ENCODE results near the gene AQP1. TPM values are rescaled to one million over a fixed set of nuclear protein-coding genes. Genes with fewer than 3 reads are reported as not detected.

Gene AQP1
- polyA plus RNA-seq, 1 experiment, result 3.9 TPM

DNA sequence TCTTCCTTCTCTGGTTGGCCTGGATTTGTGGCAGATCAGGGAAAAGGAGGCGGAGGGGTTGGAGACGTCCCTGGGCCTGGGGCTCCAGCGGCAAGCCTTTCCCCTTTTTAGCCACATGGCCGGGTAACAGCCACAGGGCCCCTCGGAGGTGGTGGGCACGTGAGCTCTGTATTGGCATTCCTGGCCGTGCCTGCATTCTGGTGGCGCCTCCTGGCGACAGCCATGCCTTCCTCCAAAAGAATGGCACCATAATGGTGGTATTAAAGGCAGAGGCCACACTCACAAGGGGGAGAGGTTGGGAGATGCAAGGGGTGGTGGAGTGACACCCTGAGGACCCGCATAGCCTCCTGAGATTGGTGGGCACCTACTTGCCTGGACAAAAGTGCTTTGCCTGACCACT is 3.0 kb upstream of the AQP1 start:
- Histone ChIP-seq H3K4me3 (ENCODE audit: low read depth, low read length) (no peak overlapping the region), H3K27me3 (ENCODE audit: control insufficient read depth, insufficient read depth, low read length) (no peaks in the 10 kb centered on the region; the same call in 1 of the 2 replicates), H3K36me3 (ENCODE audit: control insufficient read depth, insufficient read depth, low read length) (no peaks in the 10 kb centered on the region)
- POLR2A ChIA-PET, result no interaction called here
- CTCF ChIA-PET, result interaction anchor here (2.1 kb wide), 1 partner anchor 30 kb away, joined by 6 read pairs; no protein-coding TSS in a partner anchor
- no peak for DNase-seq (ENCODE audit: low read depth)
- TF ChIP-seq, protein P1, sequence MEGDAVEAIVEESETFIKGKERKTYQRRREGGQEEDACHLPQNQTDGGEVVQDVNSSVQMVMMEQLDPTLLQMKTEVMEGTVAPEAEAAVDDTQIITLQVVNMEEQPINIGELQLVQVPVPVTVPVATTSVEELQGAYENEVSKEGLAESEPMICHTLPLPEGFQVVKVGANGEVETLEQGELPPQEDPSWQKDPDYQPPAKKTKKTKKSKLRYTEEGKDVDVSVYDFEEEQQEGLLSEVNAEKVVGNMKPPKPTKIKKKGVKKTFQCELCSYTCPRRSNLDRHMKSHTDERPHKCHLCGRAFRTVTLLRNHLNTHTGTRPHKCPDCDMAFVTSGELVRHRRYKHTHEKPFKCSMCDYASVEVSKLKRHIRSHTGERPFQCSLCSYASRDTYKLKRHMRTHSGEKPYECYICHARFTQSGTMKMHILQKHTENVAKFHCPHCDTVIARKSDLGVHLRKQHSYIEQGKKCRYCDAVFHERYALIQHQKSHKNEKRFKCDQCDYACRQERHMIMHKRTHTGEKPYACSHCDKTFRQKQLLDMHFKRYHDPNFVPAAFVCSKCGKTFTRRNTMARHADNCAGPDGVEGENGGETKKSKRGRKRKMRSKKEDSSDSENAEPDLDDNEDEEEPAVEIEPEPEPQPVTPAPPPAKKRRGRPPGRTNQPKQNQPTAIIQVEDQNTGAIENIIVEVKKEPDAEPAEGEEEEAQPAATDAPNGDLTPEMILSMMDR (IDR thresholded peaks at IDR 0.05; ENCODE audit: insufficient read depth, low read depth, low read length), result peak; percentile 13; the same call in 1 of the 2 replicates

DNA sequence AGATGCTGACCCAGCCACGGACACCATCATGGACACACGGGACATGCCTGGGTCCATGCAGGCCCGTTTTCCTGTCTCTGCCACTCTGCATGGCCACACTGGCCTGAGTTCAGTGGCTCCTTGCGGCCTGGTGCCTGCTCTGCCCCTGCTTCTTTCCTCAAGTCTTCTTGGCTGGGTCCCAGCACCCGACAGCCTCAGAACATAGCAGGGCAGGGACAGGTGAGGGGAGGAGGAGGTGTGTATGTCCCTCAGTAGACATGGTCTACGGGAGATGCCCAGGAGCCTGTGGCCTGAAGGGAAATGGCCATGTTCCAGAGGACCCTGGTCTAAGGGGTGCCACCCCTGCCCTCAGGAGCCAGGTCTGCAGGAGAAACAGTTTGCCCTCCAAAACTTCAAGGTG is 2.2 kb upstream of the AQP1 start:
- ChIA-PET POLR2A (interaction anchor here (0.7 kb wide), 1 partner anchor 9 kb away, joined by 12 read pairs; no protein-coding TSS in a partner anchor), CTCF (no interaction called here)
- no peak for DNase-seq (ENCODE audit: low read depth)
- H3K4me3 ChIP-seq (ENCODE audit: low read depth, low read length), result no peak overlapping the region
- TF ChIP-seq, protein P1 (IDR thresholded peaks at IDR 0.05; ENCODE audit: insufficient read depth, low read depth, low read length), result no peak
- H3K27me3 ChIP-seq (ENCODE audit: control insufficient read depth, insufficient read depth, low read length), result no peaks in the 10 kb centered on the region; the same call in 1 of the 2 replicates
- no peaks in the 10 kb centered on the region for H3K36me3 ChIP-seq (ENCODE audit: control insufficient read depth, insufficient read depth, low read length)

DNA sequence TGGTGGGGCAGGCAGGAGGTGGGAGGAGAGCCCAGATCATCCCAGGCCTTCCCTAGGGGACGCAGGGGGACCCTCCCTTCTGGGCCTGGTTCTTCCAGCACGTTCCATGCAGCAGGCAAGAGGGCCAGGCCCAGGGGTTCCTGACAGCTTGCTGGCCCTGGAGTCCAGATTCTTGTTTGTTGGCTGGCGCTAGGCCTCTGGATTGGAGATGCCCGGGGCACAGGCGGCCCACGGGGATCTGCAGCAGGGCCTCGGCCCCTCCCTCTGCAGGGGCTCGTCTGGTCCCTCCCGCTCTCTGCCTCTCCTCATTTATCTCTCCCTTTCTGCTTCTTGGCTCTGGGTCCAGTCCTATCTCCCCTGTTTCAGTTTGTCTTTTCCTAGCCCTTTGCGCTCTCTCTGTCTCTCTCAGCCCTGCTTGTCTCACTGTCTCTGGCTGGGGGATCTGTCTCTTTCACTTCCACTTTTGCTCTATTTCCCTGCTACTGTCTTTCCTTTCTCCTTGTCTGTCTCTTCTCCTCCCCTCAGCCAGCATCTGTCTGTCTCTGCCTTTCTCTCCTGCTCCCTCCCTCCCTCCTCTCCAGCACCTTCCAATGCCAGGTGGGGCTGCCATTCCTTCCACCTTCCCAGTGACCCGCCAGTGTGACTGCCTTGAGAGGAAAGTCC is 1.1 kb upstream of the AQP1 start:
- no peak overlapping the region for H3K4me3 ChIP-seq (ENCODE audit: low read depth, low read length)
- CTCF ChIA-PET, result no interaction called here
- DNase-seq (ENCODE audit: low read depth), result no peak
- TF ChIP-seq, protein P1 (IDR thresholded peaks at IDR 0.05; ENCODE audit: insufficient read depth, low read depth, low read length), result no peak
- H3K36me3 ChIP-seq (ENCODE audit: control insufficient read depth, insufficient read depth, low read length), result no peaks in the 10 kb centered on the region
- H3K27me3 ChIP-seq (ENCODE audit: control insufficient read depth, insufficient read depth, low read length), result no peaks in the 10 kb centered on the region; the same call in 1 of the 2 replicates
- POLR2A ChIA-PET, result no interaction called here

DNA sequence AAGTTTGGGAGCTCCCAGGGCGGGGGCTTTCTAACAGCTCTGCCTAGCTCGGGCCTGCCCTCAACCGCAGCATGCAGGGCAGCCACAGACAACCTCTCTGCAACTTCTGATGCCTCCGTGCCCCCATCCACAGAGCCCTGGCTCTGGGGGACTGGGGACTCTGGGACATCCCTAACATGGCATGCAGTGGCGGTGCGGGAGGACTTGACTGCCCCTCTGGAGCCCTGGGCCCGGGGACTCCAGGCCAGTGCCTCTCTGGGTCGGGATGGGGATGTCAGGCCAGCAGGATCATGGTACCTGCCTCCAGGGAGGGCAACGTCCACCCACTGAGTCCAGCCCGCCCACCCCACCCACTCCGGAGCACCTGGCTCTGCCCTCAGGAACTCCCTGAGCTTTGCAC is 520 bp upstream of the AQP1 start:
- CTCF ChIA-PET, result no interaction called here

DNA sequence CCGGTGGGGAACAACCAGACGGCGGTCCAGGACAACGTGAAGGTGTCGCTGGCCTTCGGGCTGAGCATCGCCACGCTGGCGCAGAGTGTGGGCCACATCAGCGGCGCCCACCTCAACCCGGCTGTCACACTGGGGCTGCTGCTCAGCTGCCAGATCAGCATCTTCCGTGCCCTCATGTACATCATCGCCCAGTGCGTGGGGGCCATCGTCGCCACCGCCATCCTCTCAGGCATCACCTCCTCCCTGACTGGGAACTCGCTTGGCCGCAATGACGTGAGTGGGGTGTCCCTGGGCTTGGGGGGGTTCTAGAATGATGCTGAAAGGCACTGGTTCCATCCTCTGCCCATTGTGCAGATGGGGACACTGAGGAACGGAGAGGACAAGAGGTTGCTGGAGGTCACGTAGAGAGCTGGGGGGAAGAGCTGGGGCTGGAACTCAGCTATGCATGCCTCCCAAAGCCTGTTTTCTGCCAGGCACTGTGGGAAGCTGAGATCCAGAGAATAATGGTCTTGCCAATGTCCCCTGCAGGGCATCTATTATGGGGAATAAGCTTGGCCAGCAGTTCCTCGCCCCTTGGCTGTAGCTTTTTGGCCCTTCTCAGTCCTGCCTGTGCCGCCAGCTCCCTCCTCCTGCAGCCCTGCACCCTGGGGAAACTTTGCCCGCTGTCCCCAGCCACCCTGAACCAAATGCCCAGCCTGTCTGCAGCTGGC is 523 bp downstream of the AQP1 start:
- CTCF ChIA-PET, result interaction anchor here (2.0 kb wide), 1 partner anchor 27 kb away, joined by 5 read pairs; no protein-coding TSS in a partner anchor
- Histone ChIP-seq H3K36me3 (ENCODE audit: control insufficient read depth, insufficient read depth, low read length) (no peaks in the 10 kb centered on the region), H3K4me3 (ENCODE audit: low read depth, low read length) (no peak overlapping the region), H3K27me3 (ENCODE audit: control insufficient read depth, insufficient read depth, low read length) (no peaks in the 10 kb centered on the region; the same call in 1 of the 2 replicates)
- POLR2A ChIA-PET, result no interaction called here
- TF ChIP-seq, protein P1 (IDR thresholded peaks at IDR 0.05; ENCODE audit: insufficient read depth, low read depth, low read length), result no peak
- DNase-seq (ENCODE audit: low read depth), result no peak

More for the DNA sequence above, 520 bp upstream of the AQP1 start:
- DNase-seq (ENCODE audit: low read depth), result no peak
- Histone ChIP-seq H3K27me3 (ENCODE audit: control insufficient read depth, insufficient read depth, low read length) (no peaks in the 10 kb centered on the region; the same call in 1 of the 2 replicates), H3K4me3 (ENCODE audit: low read depth, low read length) (no peak overlapping the region), H3K36me3 (ENCODE audit: control insufficient read depth, insufficient read depth, low read length) (no peaks in the 10 kb centered on the region)
- TF ChIP-seq, protein P1 (IDR thresholded peaks at IDR 0.05; ENCODE audit: insufficient read depth, low read depth, low read length), result no peak
- POLR2A ChIA-PET, result no interaction called here
